HT-29 (cell line): Measurements from ENCODE around the gene EMX2. TPM values are rescaled to one million over a fixed set of nuclear protein-coding genes. Genes with fewer than 3 reads are reported as not detected.
"Not testable (repeated sequence)": the region's sequence is repeated elsewhere in the genome, so short reads cannot be mapped to it uniquely, and the experiment has no call there.

ENCODE experiments used
- DNase-seq: peaks from one replicate; pipeline ENCODE4 v3.0.0-alpha.2; 2015; ENCODE audit warnings: low spot score
- total RNA-seq: library from RNA; depleted of rRNA; stranded (reverse); fragments of >200 nt; shearing (Covaris generic); gene quantifications from 2 replicates; pipeline ENCODE4 v1.2.3, GENCODE V29; 2014

The EMX2 gene
- total RNA-seq, 1 experiment from 2014 or later = not detected

DNA sequence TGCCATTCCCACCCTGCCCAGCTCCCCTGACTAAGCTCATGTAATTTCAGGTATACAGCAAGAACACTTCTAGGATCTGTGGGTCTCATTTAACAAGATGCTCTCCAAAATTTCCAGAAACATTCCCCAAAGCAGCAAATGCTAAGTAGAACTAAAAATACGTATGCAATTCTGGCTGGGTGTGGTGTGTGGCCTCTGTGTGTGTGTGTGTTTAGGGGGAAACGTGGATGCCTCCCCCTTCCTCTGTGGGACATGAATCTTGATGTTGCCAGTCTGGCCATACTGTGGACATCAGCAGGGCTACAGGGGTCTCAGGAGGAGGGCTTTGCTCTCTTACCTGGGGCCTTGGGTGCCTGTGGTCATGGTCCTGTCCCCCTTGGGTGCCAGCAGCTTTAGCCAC, 18.4 kb downstream of the EMX2 start:
- DNase-seq = no peak

DNA sequence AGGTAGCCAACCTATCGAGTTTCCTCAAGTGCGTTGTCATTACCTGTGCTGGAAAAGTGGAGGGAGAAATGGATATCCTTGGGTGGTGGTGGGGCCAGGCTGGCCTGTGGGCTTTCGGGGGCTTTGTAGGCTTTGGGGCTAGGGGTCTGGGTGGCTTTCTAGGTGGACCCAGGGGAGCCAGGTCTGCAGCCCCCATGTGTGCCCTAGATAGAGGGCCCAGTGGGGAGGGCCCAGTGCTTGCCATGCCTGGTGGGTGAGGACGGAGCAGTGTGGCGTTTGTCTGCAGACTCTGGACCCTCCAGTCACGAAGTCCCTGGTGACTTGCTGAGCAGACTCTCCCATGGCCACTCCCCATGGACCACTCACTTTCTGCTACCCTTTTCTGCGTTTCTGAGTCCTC, 19.7 kb downstream of the EMX2 start:
- no peak for DNase-seq

DNA sequence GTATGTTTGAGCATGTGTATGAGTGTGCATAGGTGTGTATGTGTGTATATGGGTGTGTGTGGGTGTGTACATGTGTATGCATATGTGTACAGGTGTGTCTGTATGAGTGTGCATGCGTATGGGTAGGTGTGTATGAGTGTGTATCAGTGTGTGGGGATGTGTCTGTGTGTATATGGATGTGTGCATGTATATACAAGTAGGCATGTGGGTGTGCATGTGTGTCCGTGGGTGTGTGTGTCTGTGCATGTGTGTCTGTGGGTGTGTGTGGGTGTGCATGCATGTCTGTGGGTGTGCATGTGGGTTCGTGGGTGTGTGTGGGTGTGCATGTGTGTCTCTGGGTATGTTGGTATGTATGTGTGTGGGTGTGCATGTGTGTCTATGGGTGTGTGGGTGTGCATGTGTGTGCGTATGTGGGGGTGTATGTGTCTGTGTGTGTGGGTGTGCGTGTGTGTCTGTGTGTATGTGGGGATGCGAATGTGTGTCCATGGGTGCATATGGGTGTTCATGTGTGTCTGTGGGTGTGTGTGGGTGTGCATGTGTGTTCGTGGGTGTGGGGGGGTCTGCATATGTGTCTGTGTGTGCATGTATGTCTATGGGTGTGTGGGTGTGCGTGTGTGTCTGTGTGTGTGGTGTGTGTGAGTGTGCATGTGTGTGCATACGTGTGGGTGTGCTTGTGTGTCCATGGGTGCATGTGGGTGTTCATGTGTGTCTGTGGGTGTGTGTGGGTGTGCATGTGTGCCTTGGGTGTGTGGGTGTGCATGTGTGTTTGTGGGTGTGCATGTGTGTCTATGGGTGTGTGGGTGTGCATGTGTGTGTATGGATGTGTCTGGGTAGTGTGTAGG, 20.6 kb downstream of the EMX2 start:
- DNase-seq = no peak

- no peak for DNase-seq
Measured at GRCh38 chr10:117563780-117564179, 21.2 kb downstream of the EMX2 start.

DNA sequence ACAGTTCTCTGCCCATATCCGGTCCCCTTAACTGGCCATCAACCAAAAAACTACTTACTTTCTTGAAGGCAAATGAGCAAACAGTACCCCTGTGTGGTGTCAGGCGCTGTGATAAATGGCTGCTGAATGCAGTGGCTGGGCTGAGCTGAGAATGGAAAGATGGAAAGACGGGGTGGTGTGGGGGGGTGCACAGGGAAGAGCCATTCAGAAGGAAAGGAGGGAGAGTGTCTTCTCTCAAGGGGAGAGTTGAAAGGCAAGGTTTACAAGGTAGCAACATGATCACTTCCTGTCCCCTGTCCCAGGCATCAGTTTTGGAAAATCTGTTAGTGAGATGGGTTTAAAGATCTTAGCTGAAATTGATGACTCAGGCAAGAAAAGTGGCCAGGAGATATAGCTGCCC, 22.5 kb downstream of the EMX2 start:
- DNase-seq = no peak

- no peak for DNase-seq
Measured at GRCh38 chr10:117568334-117568733, 25.8 kb downstream of the EMX2 start.

DNA sequence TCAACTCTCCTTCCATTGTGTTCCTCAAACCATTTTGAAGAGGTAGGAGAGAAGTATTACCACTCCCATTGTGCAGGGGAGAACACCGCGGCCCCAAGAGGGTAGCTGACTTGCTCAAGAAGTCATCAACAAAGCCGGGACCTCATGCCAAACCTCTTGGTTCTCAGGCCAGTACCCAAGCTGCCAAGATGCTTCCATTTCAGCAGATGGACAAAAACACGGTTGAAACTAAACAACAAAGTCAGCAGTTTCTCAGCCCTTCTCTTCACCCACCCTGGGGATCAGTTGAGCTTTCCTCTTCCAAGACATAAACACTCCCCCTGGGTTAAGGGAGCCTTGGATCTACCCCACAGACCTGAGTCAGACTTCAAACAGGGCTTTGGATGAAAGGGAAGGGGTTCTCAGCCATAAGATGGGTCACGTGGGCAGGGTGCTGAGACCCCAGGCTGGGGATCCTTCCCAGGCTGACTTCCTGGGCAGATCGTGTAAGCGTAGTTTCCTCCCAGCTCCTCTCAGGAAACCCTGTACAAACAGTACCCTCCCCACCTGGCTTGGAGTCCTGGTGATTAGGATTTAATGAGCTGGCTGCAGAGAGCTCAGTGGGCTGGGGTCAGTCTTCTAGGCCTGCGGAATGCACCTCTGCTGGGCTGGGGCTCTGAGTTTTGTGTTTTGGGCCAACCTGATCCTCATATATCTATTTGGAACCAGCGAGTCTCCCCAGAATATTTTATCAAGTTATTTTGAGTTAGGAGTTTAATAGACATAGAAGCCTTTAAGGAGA, 27.3 kb downstream of the EMX2 start:
- DNase-seq = no peak

DNA sequence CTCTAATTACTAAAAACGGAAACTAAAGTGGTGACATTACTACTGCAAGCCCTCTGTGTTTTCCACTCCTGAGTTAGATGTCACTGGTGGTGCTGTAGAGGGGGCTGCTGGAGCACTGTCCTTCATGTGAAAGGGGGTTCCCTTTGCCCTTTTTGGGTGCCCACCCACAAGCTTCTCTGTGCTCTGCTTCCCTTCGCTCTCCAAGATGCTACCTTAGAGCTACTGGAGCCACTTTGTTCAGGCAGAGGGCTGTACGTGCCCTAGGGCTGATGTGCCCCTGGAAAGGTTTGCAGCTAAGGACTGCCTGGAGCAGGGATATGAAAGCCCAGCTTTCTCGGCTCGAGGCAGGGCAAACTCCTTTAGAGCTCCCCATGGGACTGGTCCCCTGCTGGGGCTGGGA, 28.3 kb downstream of the EMX2 start:
- DNase-seq = no peak

- no peak for DNase-seq
Measured at GRCh38 chr10:117574498-117575146, 32.1 kb downstream of the EMX2 start.

GRCh38 chr10:117578490-117578889, 35.9 kb downstream of the EMX2 start:
- DNase-seq = no peak

DNA sequence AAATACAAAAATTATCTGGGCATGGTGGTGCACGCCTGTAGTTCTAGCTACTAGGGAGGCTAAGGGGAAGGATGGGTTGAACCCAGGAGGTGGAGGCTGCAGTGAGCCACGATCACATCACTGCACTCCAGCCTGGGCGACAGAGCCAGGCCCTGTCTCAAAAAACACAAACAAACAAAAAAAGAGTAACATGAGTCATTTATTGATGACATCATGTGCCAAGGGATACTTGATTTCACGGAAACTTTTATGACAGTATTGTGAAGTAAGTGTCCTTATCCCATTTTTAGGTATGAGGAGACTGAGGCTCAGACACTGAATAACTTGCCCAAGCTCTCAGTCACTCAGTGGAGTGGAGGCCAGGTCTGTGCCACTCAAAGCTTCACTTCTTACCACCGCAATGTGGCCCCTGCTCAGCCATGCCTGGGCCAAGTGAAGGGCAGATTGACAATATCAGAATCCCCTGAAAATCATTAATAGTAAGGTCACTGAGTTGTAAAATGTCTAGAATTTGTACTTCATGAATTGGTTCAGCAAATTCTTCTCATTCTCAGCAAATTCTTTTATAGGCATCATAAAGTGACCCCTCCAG, 36.5 kb downstream of the EMX2 start:
- DNase-seq = no peak

GRCh38 chr10:117581961-117582360, 39.4 kb downstream of the EMX2 start:
- no peak for DNase-seq

DNA sequence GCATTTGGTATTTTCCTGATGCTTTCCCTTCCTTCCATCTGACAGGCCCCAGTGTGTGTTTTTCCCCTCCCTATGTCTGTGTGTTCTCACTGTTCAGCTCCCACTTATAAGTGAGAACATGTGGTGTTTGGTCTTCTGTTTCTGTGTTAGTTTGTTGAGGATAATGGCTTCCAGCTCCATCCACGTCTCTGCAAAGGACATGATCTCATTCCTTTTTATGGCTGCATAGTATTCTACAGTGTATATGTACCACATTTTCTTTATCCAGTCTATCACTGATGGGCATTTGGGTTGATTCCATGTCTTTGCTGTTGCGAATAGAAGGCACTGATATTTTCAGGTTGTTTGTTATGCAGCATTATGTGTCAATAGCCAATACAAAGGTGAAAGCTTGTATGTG, 42.3 kb downstream of the EMX2 start:
- DNase-seq = not testable (repeated sequence)

DNA sequence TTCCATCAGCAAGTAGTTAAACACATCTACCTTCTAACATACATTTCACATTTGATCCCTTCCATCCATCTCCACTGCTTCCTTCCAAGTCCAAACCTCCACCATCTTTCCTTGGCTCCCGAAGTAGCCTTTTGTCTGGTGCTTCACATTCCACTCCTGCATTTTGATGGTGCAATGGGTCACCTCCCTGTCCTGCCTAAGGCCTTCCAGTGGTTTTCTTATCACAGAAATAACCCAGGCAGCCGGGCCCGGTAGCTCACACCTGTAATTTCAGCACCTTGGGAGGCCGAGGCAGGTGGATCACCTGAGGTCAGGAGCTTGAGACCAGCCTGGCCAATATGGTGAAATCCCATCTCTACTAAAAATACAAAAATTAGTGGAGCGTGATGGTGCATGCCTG, 44.5 kb downstream of the EMX2 start:
- DNase-seq = no peak

DNA sequence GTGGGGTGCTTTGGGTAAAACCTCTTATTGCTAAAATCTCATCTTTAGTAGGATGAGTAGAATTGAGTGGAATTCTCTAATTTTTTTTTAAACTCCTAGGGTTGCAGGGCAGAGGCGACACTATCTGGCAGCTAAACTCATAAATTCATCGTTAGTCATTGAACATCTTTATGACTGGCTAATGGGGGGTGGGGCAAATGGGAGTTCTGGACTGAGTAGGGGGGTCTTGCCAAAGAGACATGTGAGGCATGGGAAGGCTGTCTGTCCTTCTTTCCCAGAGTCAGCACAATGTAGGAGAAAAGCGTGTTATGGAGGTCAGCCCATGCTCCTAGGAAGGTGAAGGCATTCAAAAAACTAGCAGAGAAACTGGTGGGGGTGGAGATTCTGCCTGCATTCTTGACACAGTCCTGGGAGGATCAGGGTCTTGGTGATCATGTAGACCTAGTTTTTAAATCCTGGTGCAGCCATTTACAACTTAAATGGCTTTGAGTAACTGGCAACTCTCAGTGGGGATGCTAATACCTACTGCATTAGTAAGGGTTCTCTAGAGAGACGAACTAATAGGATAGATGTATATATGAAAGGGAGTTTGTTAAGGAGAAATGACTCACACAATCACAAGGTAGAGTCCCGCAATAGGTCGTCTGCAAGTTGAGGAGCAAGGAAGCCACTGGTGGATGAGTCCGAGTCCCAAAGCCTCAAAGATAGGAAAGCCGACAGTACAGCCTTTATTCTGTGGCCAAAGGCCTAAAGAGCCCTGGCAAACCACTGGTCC, 47.7 kb downstream of the EMX2 start:
- DNase-seq = no peak

GRCh38 chr10:117591043-117591442, 48.5 kb downstream of the EMX2 start:
- DNase-seq = no peak

DNA sequence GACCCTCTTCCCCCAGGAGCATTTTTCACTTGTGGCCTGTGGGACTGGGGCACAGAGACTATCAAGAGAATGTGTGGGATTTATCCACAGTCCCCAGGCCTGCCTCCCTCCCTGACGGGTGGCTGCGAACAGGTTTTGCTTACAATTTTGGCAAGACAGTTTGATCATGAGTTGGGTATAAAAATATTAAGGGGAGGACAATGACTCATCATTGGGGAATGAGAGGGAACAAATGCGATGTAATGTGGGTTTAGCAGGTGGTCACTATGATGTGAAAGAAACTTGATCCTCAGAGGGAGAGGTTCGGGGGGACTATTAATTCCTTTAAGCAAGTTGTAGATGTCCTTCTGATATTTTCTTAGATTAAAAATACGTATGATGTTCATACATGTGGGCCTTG, 52.2 kb downstream of the EMX2 start:
- DNase-seq = no peak

DNA sequence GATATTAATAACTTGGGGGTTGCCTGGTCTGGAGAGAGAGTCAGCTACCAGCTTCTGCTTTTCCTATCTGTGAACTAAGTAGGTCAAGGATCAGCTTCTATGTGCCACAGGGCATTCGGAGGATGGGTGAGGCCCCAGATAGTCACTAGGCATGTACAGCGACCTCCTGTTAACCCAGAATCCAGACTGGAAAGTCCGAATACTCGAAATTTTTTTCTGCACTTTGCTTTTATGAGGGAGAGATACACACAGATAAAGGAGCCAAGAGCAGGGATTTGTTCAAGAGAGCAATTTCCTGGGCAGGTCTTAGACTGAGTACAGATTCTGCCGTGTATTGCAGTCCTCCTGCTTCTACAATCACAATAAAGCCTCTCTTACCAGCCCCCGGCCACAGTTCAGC, 54.2 kb downstream of the EMX2 start:
- DNase-seq = no peak

DNA sequence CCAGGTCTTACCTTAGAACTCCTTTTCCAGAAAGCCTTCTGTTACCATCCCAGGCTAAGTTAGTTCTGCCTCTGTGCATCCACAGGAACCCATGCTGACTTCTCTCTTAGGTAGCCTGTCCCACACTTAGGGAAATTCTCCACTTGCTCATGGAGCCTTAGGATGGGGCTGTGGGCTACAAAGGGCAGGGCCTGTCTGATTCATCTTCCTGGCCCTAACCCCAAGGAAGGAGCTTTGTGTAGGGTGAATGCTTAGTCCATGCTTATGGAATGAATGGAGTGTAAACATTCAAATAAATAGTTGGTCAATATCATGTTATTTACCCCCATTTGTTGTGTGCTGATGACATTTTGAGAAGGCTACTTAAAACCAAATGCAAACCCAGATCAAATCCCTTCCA, 54.7 kb downstream of the EMX2 start:
- no peak for DNase-seq
